UCSD-AML1 (cell line): Measurements from ENCODE around the gene ARRB2.

ENCODE experiments used
- DNase-seq: peaks from one replicate; lab custom pipeline; 2025; ENCODE audit not compliant: unreplicated experiment; lab: John Stamatoyannopoulos, UW

The ARRB2 gene

DNA sequence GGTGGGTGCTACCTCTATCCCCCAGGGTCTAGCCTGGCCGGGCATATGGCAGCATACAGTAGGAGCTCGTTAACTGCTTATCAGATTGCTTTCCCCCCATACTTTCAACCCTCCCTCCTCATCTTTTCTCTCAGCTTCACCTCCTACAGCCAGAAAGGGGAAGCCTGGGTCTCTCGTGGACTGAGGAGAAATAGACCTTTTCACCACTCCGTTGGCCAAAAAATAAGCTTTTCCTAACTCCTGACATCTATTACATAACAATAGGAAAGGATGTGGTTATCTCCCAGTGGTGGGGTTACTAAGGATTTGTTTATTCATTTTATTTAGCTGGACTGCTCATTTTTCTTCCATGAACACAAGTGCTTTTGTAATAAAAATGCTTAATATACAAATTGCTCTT is 38.3 kb downstream of the ARRB2 start:
- DNase-seq = no peak

DNA sequence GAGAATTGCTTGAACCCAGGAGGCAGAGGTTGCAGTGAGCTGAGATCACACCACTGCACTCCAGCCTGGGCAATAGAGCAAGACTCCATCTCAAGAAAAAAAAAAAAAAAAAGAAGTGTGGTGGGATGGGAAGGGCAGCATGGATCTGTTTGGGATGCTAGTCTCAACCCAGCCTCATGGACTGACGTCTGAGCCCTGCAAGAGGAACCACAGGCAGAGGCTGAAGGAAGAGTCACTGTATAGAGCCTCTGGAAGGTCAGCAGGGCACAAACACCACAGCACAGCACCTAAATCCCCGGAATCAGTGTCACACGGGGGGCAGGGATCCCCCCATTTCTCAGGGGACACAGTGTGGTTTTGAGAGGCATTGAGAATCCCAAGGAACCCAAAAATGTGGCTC is 40.2 kb downstream of the ARRB2 start:
- DNase-seq = no peak

DNA sequence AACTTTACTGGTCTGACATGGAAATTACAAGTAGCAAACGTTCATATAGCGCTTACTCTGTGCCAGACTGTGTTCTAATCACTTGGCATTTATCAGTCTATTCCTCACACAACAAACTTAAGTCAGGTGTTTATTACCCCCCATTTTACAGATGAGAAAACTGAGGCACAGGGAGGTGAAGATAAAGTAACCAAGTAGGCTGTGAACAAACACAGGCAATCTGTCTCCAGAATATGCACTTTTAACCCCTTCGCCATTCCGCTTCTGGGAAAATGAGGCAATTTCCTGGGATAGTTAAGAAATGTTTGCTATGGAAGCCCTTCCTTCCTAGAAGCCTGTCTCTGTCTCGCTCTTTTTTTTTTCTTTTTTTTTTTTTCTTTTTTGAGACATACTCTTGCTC is 41.5 kb downstream of the ARRB2 start:
- DNase-seq = no peak

DNA sequence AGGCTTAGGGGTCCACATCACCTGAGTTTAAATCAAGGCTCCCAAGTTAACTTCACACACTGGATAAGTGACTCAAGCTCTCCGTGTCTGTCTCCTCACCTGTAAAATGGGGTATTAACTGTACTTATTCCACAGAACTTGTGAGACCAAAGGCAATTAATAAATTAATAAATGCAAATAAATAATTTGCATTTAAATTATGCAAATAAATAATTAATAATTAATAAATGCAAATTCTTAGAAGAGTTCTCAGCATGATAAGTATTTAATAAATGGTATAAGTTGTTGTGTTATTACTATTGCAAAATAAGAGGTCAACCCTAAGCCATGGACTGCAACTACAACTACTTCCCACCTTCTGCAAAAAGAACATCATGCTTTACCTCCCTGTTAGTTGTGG is 43.0 kb downstream of the ARRB2 start:
- no peak for DNase-seq

DNA sequence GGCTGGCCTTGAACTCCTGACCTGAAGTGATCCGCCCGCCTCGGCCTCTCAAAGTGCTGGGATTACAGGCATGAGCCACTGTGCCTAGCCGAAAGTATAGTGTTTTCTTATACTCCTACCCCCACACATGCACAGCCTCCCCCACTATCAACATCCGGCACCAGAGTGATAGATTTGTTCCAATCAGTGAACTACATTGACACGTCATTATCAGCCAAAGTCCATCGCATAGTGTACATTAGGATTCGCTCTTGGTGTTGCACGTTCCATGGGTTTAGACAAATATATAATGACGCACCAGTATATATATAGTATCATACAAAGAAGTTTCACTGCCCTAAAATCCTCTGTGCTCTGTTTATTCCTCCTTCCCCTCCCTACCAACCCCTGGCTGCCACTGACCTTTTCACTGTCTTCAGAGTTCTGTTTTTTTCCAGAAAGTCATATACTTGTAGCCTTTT is 49.4 kb downstream of the ARRB2 start:
- no peak for DNase-seq

DNA sequence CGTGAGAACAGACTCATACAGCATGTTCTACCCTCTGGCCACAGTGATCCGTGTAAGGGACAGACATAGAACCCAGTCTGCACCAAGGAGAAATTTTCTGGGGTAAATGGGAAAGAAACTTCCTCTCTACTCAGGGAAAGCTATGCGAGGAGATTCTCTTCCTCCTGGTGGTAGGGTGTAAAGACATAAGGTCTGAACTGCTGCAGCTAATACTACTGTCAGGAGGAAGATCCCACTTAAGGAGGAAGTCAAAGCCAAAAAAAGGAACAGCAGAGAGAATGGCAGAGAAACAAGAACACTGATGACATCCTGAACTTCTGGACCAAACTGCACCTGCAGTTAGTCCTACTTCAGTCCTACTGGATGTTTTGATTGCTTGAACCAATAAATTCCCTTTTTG is 54.2 kb downstream of the ARRB2 start:
- no peak for DNase-seq

DNA sequence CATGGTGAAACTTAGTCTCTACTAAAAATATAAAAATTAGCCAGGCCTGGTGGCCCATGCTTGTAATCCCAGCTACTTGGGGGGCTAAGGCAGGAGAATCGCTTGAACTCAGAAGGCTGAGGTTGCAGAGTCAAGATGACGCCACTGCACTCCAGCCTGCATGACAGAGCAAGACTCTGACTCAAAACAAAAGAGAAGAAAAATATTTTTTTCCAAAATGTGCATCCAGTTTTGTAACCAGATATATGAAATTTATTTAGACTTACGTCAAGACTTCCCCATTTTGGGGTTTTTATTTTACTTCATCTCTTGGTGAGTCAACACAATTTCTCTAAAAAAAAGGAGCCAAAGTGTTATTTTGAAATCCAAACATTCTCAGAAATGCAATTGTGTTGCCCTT is 55.8 kb downstream of the ARRB2 start:
- DNase-seq = no peak

DNA sequence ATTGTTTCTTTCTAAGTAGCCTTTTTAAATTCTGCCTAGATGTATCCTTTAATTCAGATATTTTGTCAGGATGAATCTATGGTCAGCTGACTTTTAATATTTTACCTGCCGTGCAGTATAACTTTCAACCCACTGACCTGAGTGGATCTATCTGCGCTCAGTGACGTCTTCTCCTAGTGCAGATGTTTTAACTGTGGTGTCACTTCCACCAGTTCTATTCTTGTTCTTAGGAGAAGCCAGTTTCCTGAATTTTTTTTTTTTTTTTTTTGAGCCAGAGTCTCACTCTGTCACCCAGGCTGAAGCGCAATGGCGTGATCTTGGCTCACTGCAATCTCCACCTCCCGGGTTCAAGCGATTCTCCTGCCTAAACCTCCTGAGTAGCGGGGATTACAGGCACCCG is 56.3 kb downstream of the ARRB2 start:
- no peak for DNase-seq

DNA sequence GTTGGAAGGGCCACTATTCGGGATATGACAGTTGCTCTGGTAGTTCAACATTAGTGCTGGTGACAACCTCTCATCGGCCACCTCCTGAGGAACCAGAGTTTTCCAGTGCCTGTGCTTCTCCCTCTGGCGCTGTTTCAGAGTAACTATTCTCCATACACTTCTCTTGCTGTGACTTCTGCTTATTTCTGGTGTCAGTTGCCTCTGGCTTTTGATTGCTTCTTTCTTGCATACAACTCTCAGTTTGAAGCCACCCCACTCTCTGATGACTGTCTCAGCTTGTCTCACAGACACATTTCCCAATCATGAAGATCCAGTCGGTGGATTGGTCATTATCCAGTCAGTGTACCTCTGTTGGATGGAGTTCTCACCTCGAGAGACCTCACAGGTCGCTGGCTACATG is 57.9 kb downstream of the ARRB2 start:
- DNase-seq = no peak

DNA sequence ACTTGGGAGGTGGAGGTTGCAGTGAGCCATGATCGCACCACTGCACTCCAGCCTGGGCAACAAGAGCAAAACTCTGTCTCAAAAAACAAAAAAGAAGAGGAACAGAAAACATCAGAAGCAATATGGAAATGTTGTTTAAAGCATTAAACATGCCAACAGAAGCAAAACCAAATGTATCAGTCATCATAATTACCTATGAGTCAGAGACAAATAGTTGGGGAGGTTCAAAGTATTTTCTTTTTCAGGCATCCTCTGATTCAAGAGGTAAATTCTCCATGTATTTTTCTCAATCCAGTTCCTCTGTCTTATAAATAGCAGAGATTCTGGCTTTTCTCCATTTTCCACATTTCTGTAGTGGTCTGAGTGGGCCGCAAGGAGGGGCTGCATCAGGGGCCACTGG is 59.2 kb downstream of the ARRB2 start:
- no peak for DNase-seq
